HUES48 (cell line): ENCODE measurements around the gene DNASE1.

Experiments
- H3K27ac ChIP-seq: one replicate; pipeline ENCODE4 v1.7.0; 2013; ENCODE audit warnings: low read depth, low read length, inconsistent platforms
- H3K27me3 ChIP-seq: 2 replicates; pipeline ENCODE4 v1.6.1; 2013; ENCODE audit warnings: mild to moderate bottlenecking, low read length; ENCODE audit not compliant: control insufficient read depth, insufficient read depth
- H3K36me3 ChIP-seq: 2 replicates; pipeline ENCODE4 v1.6.1; 2013; ENCODE audit warnings: low read length; ENCODE audit not compliant: control insufficient read depth, insufficient read depth
- H3K4me1 ChIP-seq: 2 replicates; pipeline ENCODE4 v1.6.1; 2013; ENCODE audit warnings: mild to moderate bottlenecking, low read length; ENCODE audit not compliant: control insufficient read depth, insufficient read depth
- H3K4me3 ChIP-seq: 2 replicates; pipeline ENCODE4 v1.5.1; 2013; ENCODE audit warnings: mild to moderate bottlenecking, low read depth, low read length
- H3K9ac ChIP-seq: 2 replicates; pipeline ENCODE4 v1.6.1; 2013; ENCODE audit warnings: mild to moderate bottlenecking, low read depth, low read length, moderate library complexity
- H3K9me3 ChIP-seq: 2 replicates; pipeline ENCODE4 v1.6.1; 2013; ENCODE audit warnings: low read length; ENCODE audit not compliant: control insufficient read depth, insufficient read depth

DNASE1 gene

GRCh38 chr16:3612510-3613466 is 41.7 kb upstream of the DNASE1 start:
- no peaks in the 10 kb centered on the region for H3K9me3 ChIP-seq
- H3K27me3 ChIP-seq = no peaks in the 10 kb centered on the region
- H3K9ac ChIP-seq = no peak overlapping the region; the same call in 1 of the 2 replicates
- no peak overlapping the region for H3K27ac ChIP-seq
- H3K36me3 ChIP-seq = peaks cover 9% of the 10 kb centered on the region; the same call in 1 of the 2 replicates
- H3K4me3 ChIP-seq = peak overlapping the region; percentile 95
- peaks cover 11% of the 10 kb centered on the region for H3K4me1 ChIP-seq

- H3K27me3 ChIP-seq = no peaks in the 10 kb centered on the region
- H3K36me3 ChIP-seq = 0 out of 2 replicates have a peak, but pooled peaks cover 8% of the 10 kb centered on the region
- H3K9me3 ChIP-seq = no peaks in the 10 kb centered on the region
- no peak overlapping the region for H3K4me3 ChIP-seq
- H3K4me1 ChIP-seq = no peaks in the 10 kb centered on the region
- no peak overlapping the region for H3K9ac ChIP-seq
- H3K27ac ChIP-seq = no peak overlapping the region
Measured at GRCh38 chr16:3618769-3619141, 35.7 kb upstream of the DNASE1 start.

- Histone ChIP-seq H3K27ac (no peak overlapping the region), H3K9me3 (no peaks in the 10 kb centered on the region), H3K27me3 (no peaks in the 10 kb centered on the region), H3K4me3 (no peak overlapping the region), H3K9ac (no peak overlapping the region), H3K4me1 (peaks cover 10% of the 10 kb centered on the region; the same call in 1 of the 2 replicates), H3K36me3 (no peaks in the 10 kb centered on the region)
Measured at GRCh38 chr16:3623642-3624041, 30.8 kb upstream of the DNASE1 start.

- no peak overlapping the region for H3K9ac ChIP-seq
- H3K4me3 ChIP-seq = no peak overlapping the region
- no peaks in the 10 kb centered on the region for H3K36me3 ChIP-seq
- no peaks in the 10 kb centered on the region for H3K27me3 ChIP-seq
- H3K4me1 ChIP-seq = peaks cover 10% of the 10 kb centered on the region; the same call in 1 of the 2 replicates
- H3K9me3 ChIP-seq = no peaks in the 10 kb centered on the region
- H3K27ac ChIP-seq = no peak overlapping the region
Measured at GRCh38 chr16:3625331-3625730, 29.2 kb upstream of the DNASE1 start.

- Histone ChIP-seq H3K36me3 (no peaks in the 10 kb centered on the region), H3K9ac (no peak overlapping the region), H3K27ac (no peak overlapping the region), H3K4me3 (no peak overlapping the region), H3K27me3 (no peaks in the 10 kb centered on the region), H3K4me1 (peaks cover 10% of the 10 kb centered on the region; the same call in 1 of the 2 replicates), H3K9me3 (no peaks in the 10 kb centered on the region)
Measured at GRCh38 chr16:3625911-3626732, 28.4 kb upstream of the DNASE1 start.

- Histone ChIP-seq H3K9ac (no peak overlapping the region), H3K9me3 (no peaks in the 10 kb centered on the region), H3K4me3 (no peak overlapping the region), H3K27me3 (no peaks in the 10 kb centered on the region), H3K27ac (peak overlapping the region; percentile 64), H3K36me3 (no peaks in the 10 kb centered on the region), H3K4me1 (peaks cover 20% of the 10 kb centered on the region)
Measured at GRCh38 chr16:3637371-3637923, 17.0 kb upstream of the DNASE1 start.

- Histone ChIP-seq H3K27me3 (no peaks in the 10 kb centered on the region), H3K4me3 (no peak overlapping the region), H3K4me1 (peaks cover 22% of the 10 kb centered on the region), H3K9ac (no peak overlapping the region), H3K27ac (peak overlapping the region; percentile 16), H3K36me3 (0 out of 2 replicates have a peak, but pooled peaks cover 2% of the 10 kb centered on the region), H3K9me3 (no peaks in the 10 kb centered on the region)
Measured at GRCh38 chr16:3638916-3639644, 15.4 kb upstream of the DNASE1 start.

- no peak overlapping the region for H3K27ac ChIP-seq
- no peak overlapping the region for H3K9ac ChIP-seq
- H3K9me3 ChIP-seq = no peaks in the 10 kb centered on the region
- peaks cover 28% of the 10 kb centered on the region for H3K4me1 ChIP-seq
- H3K36me3 ChIP-seq = 0 out of 2 replicates have a peak, but pooled peaks cover 2% of the 10 kb centered on the region
- no peak overlapping the region for H3K4me3 ChIP-seq
- no peaks in the 10 kb centered on the region for H3K27me3 ChIP-seq
Measured at GRCh38 chr16:3640207-3640606, 14.3 kb upstream of the DNASE1 start.

GRCh38 chr16:3640632-3641501 is 13.6 kb upstream of the DNASE1 start:
- Histone ChIP-seq H3K36me3 (0 out of 2 replicates have a peak, but pooled peaks cover 2% of the 10 kb centered on the region), H3K27ac (no peak overlapping the region), H3K27me3 (no peaks in the 10 kb centered on the region), H3K4me1 (peaks cover 33% of the 10 kb centered on the region), H3K9me3 (no peaks in the 10 kb centered on the region), H3K9ac (no peak overlapping the region), H3K4me3 (no peak overlapping the region)
